HFF-Myc (cell line): ENCODE data around the gene CD52.

Experiments
- DNase-seq: peaks from one replicate; pipeline ENCODE4 v3.0.0-alpha.2; 2011; ENCODE audit warnings: low read depth; ENCODE audit errors: extremely low read depth
- H3K4me3 ChIP-seq: replicated peaks from 2 replicates; pipeline ENCODE4 v1.5.1; 2011; ENCODE audit warnings: low read depth, mild to moderate bottlenecking, control low read depth, low read length
- TF ChIP-seq, protein P1 (sequence below): IDR thresholded peaks from 2 replicates; pipeline ENCODE4 v1.5.1; 2012; ENCODE audit warnings: mild to moderate bottlenecking, low read depth, low read length, control low read depth; ENCODE audit errors: missing control alignments

Gene CD52

DNA sequence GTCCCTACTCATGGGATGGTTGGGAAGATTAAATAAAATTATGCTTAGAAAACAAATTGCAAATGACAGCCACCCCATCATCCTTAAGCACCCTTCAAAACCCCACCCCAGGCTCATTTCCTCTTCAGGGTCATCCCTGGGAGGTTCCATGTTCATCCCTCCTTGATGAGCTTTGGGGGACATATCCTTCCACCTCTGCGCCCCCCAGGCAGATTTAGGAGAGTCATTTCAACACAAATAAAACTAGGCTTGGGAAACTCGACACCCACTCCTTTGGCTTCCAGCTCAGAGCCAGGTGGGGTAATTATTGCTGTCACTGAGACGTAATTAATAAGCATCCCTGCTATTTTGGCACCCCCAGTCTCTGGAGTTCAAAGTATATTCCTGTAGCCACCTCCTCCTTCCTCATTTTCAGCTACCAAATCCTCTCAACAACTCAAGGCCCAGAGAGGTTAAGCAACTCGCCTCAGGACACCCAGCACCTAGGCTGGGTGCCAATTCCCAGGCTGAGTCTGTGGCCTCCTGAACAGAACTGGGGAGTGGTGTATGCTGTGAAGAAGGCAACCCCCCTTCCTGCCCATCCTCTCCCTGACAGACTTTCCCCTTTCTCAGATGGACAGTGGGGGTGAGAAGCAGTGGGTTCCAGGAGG lies 35.6 kb downstream of the CD52 start:
- TF ChIP-seq, protein P1, sequence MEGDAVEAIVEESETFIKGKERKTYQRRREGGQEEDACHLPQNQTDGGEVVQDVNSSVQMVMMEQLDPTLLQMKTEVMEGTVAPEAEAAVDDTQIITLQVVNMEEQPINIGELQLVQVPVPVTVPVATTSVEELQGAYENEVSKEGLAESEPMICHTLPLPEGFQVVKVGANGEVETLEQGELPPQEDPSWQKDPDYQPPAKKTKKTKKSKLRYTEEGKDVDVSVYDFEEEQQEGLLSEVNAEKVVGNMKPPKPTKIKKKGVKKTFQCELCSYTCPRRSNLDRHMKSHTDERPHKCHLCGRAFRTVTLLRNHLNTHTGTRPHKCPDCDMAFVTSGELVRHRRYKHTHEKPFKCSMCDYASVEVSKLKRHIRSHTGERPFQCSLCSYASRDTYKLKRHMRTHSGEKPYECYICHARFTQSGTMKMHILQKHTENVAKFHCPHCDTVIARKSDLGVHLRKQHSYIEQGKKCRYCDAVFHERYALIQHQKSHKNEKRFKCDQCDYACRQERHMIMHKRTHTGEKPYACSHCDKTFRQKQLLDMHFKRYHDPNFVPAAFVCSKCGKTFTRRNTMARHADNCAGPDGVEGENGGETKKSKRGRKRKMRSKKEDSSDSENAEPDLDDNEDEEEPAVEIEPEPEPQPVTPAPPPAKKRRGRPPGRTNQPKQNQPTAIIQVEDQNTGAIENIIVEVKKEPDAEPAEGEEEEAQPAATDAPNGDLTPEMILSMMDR, result no peak
- H3K4me3 ChIP-seq, result no peak overlapping the region

DNA sequence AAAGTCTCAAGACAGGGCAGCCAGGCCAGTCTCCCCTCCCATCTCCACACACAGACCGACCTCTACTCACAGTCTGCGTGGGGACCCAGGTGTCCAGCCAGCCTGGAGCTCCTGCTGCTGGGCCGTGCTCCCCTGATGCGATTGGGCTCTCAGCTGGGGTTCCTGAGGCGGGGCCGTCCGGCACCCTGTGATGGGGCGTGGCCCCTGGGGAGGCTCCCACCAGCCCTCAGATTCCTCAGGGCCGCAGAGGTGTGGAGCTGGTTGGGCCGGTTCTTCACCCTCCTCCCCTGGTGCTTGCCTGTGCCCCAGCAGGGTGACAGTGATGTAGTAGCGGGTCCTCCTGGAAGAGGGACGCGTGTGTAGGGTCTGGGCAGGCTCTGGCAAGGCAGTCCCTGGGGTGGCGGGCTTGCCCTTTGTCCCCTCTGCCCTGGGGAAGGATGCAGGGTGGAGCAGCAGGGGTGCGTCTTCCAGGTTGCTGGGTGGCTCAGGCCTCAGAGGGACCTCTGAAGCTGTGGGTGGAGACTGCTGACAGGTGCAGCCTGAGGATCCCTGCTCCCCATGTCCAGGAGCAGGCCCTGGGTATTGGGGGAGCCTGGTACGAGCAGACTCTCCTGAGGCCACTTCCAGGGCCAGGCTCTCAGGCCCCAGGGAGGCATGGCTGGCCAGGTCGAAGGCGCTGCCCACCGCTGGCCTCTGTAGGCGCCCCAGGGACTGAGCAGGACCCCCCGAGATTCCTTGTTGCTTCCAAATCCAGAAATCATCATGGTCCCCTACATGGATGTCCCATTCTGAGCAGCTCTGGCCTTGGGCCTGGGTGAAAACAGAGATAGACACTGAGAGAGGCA lies 36.4 kb downstream of the CD52 start, which contains the start of gene CRYBG2:
Gene CRYBG2 (minus strand): TSS at position 155 of the 845 bp plus-strand sequence. CDS start 7,473 bp downstream, outside the sequence.
- TF ChIP-seq, protein P1, result no peak
- no peak for DNase-seq
- no peak within 1 kb of the TSS for H3K4me3 ChIP-seq

More for the DNA sequence above, 35.6 kb downstream of the CD52 start:
- DNase-seq, result no peak

DNA sequence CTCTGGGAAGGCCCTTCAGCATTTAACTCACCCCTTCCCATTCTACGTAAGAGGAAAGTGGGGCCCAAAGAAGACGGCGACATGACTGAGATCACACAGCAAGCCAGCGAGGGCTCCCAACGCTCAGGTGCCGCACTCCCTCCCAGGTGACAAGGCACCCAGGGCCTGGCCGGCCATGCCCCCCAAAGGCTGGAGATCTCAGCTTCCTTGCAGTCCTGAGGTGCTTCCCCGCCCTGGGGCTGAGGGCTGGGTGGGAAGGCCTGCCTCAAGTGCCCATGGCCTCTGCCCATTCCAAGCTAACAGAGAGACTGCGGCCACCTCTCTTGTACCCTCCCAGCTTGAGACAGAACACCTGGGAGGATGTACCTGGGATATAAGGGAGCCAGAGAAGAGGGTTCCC lies 37.2 kb downstream of the CD52 start:
- no peak for DNase-seq
- no peak overlapping the region for H3K4me3 ChIP-seq
- TF ChIP-seq, protein P1, result no peak

DNA sequence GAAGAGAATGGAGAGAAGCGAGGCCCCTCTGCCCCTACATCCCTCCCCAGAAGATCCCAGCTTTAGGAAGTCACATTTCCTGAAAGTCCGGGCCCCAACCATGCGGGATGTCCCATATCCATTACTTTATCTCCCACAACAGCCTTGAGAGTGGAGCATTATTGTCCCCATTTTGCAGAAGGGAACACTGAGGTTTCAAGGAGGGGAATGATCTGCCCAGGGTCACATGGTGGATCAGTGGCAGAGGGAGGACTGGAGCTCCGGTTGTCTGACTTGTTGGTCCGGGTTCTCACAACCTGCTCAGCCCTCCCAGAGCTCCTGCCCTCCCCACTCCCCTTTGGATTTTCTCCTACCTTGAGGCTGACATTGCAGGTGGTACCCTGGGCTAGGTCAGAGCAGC lies 38.3 kb downstream of the CD52 start:
- TF ChIP-seq, protein P1, result no peak
- H3K4me3 ChIP-seq, result no peak overlapping the region
- DNase-seq, result no peak

DNA sequence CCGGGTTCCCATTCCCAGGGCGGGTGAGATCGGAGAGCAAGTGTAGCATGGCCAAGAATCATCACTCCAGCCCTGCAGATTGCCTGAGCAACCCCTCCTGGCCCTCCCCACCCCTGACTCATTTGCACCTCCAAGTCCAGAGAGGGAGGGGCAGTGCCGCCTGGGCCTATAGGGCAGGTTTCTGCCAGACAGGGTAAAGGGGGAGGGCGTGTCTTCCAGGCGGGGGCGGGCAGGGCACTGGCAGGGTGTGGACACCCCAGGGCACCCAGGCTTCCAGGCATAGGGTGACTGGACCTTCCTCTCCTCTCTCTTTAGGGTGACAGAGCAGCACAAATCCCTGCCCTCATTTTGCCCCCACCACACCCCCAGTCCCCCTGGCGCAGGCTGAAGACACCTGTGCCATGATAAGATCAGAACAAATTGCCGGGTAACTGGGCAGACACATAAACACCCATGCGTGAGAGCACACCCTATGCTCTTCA lies 39.4 kb downstream of the CD52 start:
- TF ChIP-seq, protein P1, result no peak
- H3K4me3 ChIP-seq, result no peak overlapping the region
- DNase-seq, result no peak

DNA sequence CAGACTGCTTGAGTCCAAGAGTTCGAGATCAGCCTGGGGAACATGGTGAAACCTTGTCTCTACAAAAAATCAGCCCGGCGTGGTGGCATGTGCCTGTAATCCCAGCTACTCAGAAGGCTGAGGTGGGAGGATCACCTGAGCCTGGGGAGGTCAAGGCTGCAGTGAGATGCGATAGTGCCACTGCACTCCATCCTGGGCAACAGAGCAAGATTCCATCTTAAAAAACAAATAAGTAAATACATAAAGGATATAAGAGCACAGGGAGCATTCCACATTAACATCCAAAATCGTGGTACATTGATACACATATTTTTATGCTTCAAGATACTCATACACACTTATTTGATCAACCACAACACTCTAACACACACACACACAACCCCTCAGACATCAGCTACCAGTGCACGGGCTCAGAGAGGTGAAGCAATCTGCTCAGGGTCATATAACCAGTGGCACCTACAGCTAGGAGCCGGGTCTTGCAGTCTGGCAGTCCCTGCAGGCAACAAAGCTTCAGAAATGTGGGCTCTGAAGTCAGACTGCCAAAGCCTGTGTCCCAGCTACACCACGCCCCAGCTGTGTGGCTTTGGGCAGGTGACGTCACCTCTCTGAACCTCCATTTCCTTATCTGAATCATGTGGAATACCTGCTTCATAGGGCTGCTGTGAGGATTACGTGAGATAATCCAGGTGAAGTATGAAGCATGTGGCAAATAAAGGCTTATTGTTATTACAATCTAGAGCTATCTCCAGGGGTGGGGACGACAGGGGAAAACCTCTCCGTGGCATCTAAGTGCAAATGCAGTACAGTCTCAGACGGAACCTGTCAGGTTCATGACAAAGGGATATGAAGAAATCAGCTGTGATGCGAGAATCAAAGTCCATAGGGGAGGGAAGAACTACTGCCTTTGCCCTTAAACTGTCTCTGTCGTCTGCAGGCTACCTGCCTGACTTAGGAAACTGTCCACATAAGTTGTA lies 40.9 kb downstream of the CD52 start:
- no peak overlapping the region for H3K4me3 ChIP-seq
- no peak for DNase-seq

More for the DNA sequence above, 40.9 kb downstream of the CD52 start:
- TF ChIP-seq, protein P1, result no peak
